ENCODE data around the gene CDC25A. TPM values are rescaled to one million over a fixed set of nuclear protein-coding genes. Genes with fewer than 3 reads are reported as not detected.
"Not testable (repeated sequence)": the region's sequence is repeated elsewhere in the genome, so short reads cannot be mapped to it uniquely, and the experiment has no call there.

Gene CDC25A
- polyA plus RNA-seq, 1 donor from 2014 or later = not detected

DNA sequence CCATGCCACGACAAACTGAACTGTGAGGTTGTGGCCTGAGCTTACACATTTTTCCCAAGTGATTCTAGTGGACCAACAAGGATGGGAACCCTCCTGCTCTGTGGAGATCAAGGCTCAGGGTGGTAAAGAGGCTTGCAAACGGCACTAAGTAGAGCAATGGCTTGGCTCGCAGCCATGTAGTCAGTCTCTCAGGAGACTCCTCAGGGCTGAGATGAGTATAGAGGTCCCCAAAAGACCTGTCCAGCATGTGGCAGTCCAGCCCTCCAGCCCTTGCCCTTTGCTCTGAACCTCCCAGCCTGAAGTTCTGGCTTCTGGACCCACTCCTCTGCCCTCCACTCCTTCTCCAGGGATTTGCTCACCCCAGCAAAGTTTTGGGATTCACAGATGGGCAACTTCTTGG lies 26.8 kb upstream of the CDC25A start:
- no peaks in the 10 kb centered on the region for H3K9me3 Mint-ChIP-seq

DNA sequence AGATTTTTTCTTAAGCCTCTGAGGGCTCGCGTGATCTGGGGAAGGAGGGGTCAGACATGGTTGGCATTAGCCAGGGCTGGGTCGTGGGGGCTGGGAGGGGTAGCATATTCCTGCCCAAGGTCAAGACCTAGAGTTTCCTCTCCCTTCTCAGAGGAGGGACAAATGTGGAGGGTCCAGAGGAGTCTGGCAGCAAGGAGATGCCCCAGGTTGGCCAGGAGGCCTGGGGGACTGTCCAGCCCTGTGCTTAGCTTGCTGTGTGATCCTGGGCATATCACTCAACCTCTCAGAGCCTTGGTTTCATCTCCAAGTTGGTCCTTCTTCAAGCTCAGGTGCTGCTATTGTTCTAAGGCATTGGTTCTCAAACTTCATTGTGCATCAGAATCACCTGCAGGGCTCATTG lies 26.0 kb upstream of the CDC25A start:
- H3K36me3 Mint-ChIP-seq = peaks cover 2% of the 10 kb centered on the region
- no peak overlapping the region for H3K4me3 Mint-ChIP-seq
- no peak overlapping the region for H3K27ac Mint-ChIP-seq
- peaks cover 0 to 2% (median 0%) of the 10 kb centered on the region in 3 donors for H3K4me1 Mint-ChIP-seq
- H3K9me3 Mint-ChIP-seq = no peaks in the 10 kb centered on the region
- H3K27me3 Mint-ChIP-seq = no peaks in the 10 kb centered on the region

More for the DNA sequence above, 26.8 kb upstream of the CDC25A start:
- H3K27me3 Mint-ChIP-seq = no peaks in the 10 kb centered on the region
- peak overlapping the region in 1 of 3 donors; percentile 82 for H3K27ac Mint-ChIP-seq
- peaks cover under 1% of the 10 kb centered on the region for H3K36me3 Mint-ChIP-seq
- peak overlapping the region in 1 of 4 donors; percentile 41 for H3K4me3 Mint-ChIP-seq
- H3K4me1 Mint-ChIP-seq = peaks cover 0 to 1% (median 0%) of the 10 kb centered on the region in 3 donors

DNA sequence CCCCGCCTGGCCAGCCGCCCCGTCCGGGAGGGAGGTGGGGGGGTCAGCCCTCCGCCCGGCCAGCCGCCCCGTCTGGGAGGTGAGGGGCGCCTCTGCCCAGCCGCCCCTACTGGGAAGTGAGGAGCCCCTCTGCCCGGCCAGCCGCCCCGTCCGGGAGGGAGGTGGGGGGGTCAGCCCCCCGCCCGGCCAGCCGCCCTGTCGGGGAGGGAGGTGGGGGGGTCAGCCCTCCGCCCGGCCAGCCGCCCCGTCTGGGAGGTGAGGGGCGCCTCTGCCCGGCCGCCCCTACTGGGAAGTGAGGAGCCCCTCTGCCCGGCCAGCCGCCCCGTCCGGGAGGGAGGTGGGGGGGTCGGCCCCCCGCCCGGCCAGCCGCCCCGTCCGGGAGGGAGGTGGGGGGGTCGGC lies 23.6 kb upstream of the CDC25A start:
- H3K27me3 Mint-ChIP-seq, H3K36me3 Mint-ChIP-seq, H3K9me3 Mint-ChIP-seq, H3K27ac Mint-ChIP-seq, H3K4me1 Mint-ChIP-seq, H3K4me3 Mint-ChIP-seq: not testable (repeated sequence)

DNA sequence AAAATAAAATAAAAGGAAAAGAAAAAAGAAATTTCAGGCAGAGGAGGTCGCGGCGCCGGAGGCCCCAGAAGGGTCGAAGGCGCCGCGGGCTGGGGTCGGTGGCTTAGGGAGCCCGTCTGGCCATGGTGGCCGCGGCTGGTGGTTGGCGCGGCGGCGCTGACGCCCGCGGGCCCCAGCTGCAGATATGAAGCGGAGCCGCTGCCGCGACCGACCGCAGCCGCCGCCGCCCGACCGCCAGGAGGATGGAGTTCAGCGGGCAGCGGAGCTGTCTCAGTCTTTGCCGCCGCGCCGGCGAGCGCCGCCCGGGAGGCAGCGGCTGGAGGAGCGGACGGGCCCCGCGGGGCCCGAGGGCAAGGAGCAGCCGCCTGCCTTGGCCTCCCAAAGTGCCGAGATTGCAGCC lies 22.3 kb upstream of the CDC25A start:
- H3K9me3 Mint-ChIP-seq, H3K4me3 Mint-ChIP-seq, H3K36me3 Mint-ChIP-seq, H3K27me3 Mint-ChIP-seq, H3K27ac Mint-ChIP-seq, H3K4me1 Mint-ChIP-seq: not testable (repeated sequence)

- Mint-ChIP-seq H3K27ac (no peak overlapping the region), H3K9me3 (no peaks in the 10 kb centered on the region), H3K36me3 (peaks cover 2% of the 10 kb centered on the region), H3K27me3 (no peaks in the 10 kb centered on the region), H3K4me3 (no peak overlapping the region), H3K4me1 (peaks cover 0 to 2% (median 0%) of the 10 kb centered on the region in 3 donors)
Observed at GRCh38 chr3:48209445-48209844, 21.2 kb upstream of the CDC25A start.

DNA sequence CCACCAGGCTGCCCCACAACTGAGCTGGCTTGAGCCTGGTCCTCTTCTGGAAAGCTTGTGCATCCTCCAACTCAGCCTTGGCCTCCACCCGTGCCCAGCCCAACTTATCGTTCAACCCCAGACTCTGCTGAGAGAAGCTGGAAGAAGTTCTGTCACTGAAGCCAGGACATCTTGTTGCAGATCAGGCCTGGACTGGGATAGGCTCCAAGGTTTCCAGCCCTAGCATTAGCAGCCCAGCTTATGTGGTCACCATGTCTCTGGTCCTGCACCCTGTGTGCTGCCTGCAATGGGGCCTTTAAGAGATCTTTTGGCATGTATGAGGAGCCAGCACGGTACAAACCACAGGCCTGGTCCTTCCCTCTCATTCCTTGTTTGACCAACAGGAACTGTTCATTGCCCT lies 19.9 kb upstream of the CDC25A start:
- H3K9me3 Mint-ChIP-seq = no peaks in the 10 kb centered on the region
- no peak overlapping the region for H3K27ac Mint-ChIP-seq
- peaks cover 2% of the 10 kb centered on the region for H3K36me3 Mint-ChIP-seq
- H3K27me3 Mint-ChIP-seq = no peaks in the 10 kb centered on the region
- no peak overlapping the region for H3K4me3 Mint-ChIP-seq
- peaks cover 0 to 2% (median 0%) of the 10 kb centered on the region in 3 donors for H3K4me1 Mint-ChIP-seq

GRCh38 chr3:48202632-48203031 lies 14.4 kb upstream of the CDC25A start:
- Mint-ChIP-seq H3K4me1 (no peaks in the 10 kb centered on the region), H3K27me3 (no peaks in the 10 kb centered on the region), H3K9me3 (no peaks in the 10 kb centered on the region), H3K36me3 (no peaks in the 10 kb centered on the region), H3K4me3 (no peak overlapping the region), H3K27ac (no peak overlapping the region)

DNA sequence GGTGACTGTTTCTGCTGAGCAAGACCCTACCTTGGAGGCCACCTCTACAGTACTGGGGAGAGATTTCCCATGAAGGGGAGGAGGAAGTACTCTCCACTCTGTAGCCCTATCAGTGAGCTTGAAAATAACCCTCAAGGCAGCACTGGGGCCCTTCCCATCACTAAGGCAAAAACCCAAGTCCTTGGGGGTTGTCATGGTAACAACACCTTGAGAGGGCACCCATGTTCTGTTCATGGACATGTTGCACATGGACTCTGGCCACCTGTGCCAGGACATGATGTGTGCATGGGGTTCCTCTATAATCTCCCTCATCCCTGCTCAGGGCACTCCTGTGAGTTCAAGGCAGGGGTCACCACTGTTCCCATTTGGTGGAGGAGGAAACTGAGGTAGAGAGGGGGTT lies 10.9 kb upstream of the CDC25A start:
- Mint-ChIP-seq H3K9me3 (no peaks in the 10 kb centered on the region), H3K36me3 (no peaks in the 10 kb centered on the region), H3K27me3 (no peaks in the 10 kb centered on the region), H3K27ac (no peak overlapping the region), H3K4me1 (peaks cover 3 to 6% (median 4%) of the 10 kb centered on the region in 3 donors), H3K4me3 (no peak overlapping the region)

DNA sequence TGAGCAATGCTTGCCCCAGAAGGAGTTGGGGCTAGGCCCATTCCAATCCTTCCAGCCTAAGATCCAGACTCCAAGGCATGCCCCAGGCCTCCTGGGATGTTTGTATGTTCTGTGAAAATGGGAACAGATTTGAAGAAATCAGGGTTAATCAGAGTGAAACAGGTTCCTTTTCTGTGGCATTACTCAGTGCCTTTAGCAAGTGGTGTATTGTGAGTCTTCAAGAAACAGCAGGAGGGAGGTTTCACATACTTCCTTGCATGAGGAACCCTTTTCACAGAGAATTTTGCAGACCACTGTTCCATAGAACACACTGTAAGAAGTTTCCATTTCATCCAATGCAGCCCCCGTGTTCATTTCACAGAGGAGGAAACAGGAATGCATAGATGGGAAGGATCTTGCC lies 8.4 kb upstream of the CDC25A start:
- H3K4me1 Mint-ChIP-seq = peaks cover 3 to 7% (median 5%) of the 10 kb centered on the region in 3 donors
- no peak overlapping the region for H3K4me3 Mint-ChIP-seq
- H3K27ac Mint-ChIP-seq = no peak overlapping the region
- H3K9me3 Mint-ChIP-seq = no peaks in the 10 kb centered on the region
- no peaks in the 10 kb centered on the region for H3K36me3 Mint-ChIP-seq
- no peaks in the 10 kb centered on the region for H3K27me3 Mint-ChIP-seq

DNA sequence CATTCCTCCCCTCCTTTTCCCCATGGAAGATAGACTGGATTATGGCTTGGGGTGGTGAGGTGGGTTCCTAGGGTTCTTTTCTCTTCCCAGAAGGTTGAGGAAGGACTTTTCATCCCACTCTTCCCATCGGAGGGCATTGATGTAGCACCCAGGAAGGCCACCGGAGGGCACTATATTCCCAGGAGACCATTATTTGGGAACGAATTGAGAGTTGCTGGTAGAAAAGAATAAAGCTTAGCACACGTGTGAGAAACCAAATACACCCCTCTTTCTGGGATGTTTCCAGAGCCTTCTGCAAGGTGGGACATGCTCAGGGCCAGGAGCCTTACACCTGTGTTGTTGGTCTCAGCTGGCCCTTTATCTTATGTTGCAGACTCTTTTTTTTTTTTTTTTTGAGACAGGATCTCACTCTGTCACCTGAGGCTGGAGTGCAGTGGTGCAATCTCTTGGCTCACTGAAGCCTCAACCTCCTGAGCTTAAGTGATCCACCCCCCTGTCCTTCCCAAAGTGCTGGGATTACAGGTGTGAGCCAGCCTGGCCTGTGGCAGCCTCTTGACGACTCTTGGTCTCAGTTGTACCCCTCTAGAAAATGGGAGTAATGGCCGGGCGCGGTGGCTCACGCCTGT lies 6.3 kb upstream of the CDC25A start:
- Mint-ChIP-seq H3K27me3 (no peaks in the 10 kb centered on the region), H3K27ac (no peak overlapping the region), H3K36me3 (no peaks in the 10 kb centered on the region), H3K9me3 (no peaks in the 10 kb centered on the region), H3K4me3 (no peak overlapping the region), H3K4me1 (peaks cover 3 to 7% (median 5%) of the 10 kb centered on the region in 3 donors)

DNA sequence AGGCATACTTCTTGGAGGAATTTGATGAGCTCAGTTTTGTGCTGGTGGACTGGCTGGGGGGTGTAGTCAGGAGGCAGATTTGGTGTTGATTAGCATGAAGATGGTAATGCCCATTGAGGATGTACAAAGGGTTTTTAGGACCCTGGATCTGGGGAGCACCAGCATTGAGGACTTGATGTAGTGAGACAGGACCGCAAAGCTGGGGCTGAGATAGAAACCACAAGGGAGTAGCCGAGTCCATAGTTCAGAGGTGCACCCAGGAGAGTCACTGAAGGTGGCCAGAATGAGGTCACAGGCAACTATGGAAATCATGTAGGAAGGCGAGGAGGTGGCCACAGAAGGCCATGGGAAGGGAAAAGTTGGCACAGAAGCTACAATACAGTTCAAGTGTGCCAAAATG lies 2.7 kb upstream of the CDC25A start:
- Mint-ChIP-seq H3K9me3 (no peaks in the 10 kb centered on the region), H3K27ac (no peak overlapping the region)

GRCh38 chr3:48189321-48189720 lies 1.1 kb upstream of the CDC25A start:
- Mint-ChIP-seq H3K4me1 (peaks cover 8 to 21% (median 13%) of the 10 kb centered on the region in 3 donors), H3K27me3 (peaks cover 10% of the 10 kb centered on the region), H3K27ac (peak overlapping the region in 2 of 3 donors; percentile 64 to 67), H3K4me3 (peak overlapping the region in 1 of 4 donors; percentile 89), H3K36me3 (no peaks in the 10 kb centered on the region), H3K9me3 (no peaks in the 10 kb centered on the region)

More for the DNA sequence above, 2.7 kb upstream of the CDC25A start:
- Mint-ChIP-seq H3K4me1 (peaks cover 12 to 23% (median 13%) of the 10 kb centered on the region in 3 donors), H3K4me3 (no peak overlapping the region), H3K27me3 (peaks cover 9% of the 10 kb centered on the region), H3K36me3 (no peaks in the 10 kb centered on the region)

DNA sequence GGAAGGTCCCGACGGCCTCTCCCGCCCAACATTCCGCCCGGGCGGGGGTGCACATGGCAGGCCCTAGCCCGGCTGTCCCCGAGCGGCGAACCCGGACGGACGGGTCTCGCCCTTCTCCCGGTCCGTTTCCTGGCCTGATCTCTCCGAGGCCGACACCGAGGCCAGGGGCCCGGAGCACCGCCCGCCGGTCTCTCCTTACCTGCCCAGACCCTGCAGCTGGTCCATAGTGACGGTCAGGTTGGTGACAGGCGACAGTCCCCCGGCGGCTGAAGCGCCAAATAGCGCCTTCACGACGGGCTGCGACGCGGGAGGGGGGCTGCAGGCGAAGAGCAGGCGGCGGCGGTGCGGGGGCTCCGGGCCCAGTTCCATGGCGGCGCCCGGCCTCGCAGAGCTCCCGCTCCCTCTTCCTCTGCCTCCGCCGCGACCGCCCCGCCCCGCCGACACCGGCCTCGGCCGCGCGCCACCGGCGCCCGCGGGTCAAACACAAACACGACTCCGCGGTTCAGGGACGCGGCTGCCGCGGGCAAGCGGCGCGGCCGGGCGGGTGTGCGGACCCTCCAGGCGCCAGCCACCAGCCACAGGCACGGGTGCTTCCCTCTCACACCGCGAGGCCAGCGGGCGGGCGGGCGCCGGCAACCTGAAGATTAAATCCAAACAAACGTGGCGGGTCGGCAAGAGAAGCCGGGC lies 495 bp downstream of the CDC25A start:
- Mint-ChIP-seq H3K27me3 (peaks cover 10% of the 10 kb centered on the region), H3K4me1 (peaks cover 5 to 19% (median 12%) of the 10 kb centered on the region in 3 donors), H3K4me3 (peak overlapping the region; percentile 89 to 99 (median 95)), H3K9me3 (no peaks in the 10 kb centered on the region), H3K27ac (peak overlapping the region in 2 of 3 donors; percentile 48 to 64), H3K36me3 (no peaks in the 10 kb centered on the region)

DNA sequence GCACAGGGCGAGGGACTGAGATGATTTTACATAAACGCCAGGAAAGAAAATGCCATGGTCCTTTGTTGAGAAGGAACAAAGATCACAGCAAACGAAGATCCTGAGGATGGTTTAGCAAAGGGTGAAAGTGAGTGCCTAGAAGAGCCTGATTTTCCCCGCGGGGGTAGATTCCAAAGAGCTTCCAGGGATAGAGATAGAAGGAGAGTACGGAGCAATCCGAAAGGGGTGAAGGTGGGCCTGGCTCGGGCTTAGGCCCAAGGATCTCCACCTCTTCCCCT lies 977 bp downstream of the CDC25A start:
- Mint-ChIP-seq H3K4me1 (peaks cover 5 to 19% (median 12%) of the 10 kb centered on the region in 3 donors), H3K9me3 (no peaks in the 10 kb centered on the region), H3K36me3 (no peaks in the 10 kb centered on the region), H3K27ac (peak overlapping the region in 1 of 3 donors; percentile 48), H3K27me3 (peaks cover 10% of the 10 kb centered on the region), H3K4me3 (peak overlapping the region; percentile 68 to 92 (median 90))

- Mint-ChIP-seq H3K27me3 (peaks cover 10% of the 10 kb centered on the region), H3K36me3 (no peaks in the 10 kb centered on the region), H3K9me3 (no peaks in the 10 kb centered on the region), H3K4me3 (peak overlapping the region; percentile 68 to 92 (median 90)), H3K4me1 (peaks cover 5 to 19% (median 12%) of the 10 kb centered on the region in 3 donors), H3K27ac (peak overlapping the region in 1 of 3 donors; percentile 48)
Observed at GRCh38 chr3:48186631-48187300, 1.5 kb downstream of the CDC25A start.

Measured in IgD-negative memory B cell (primary cell).